ENCODE data around the gene SLC16A2.

DNA sequence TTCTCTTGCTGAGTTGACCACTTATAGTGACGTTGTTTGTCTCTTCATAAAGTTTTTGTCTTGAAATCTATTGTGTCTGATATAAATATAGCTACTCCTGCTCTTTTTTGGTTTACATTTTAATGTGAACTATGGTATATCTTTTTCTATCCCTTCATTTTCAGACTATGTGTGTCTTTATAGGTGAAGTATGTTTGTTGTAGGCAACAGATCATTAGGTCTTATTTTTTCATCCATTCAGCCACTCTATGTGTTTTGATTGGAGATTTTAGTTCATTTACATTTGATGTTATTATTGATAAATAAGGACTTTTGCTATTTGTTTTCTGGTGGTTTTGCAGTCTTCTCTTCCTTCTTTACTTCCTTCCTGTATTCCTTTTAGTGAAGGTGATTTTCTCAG lies 44.0 kb upstream of the SLC16A2 start:
- TF ChIP-seq EP300 (IDR thresholded peaks at IDR 0.05; ENCODE audit: borderline replicate concordance in 1 of 2, low read depth in 1 of 2, low read length in 1 of 2) (no peak), POLR2AphosphoS5 (IDR thresholded peaks at IDR 0.05; ENCODE audit: low read depth, low read length) (no peak), YY1 (IDR thresholded peaks at IDR 0.05; ENCODE audit: low read depth) (no peak), JUND (IDR thresholded peaks at IDR 0.05) (no peak), SMC3 (IDR thresholded peaks at IDR 0.05; ENCODE audit: low read depth, low read length) (no peak), TAF1 (IDR thresholded peaks at IDR 0.05; ENCODE audit: borderline replicate concordance, low read depth, low read length) (no peak), RAD21 (IDR thresholded peaks at IDR 0.05; ENCODE audit: low read length) (no peak), GATA2 (CRISPR knock-in tag; IDR thresholded peaks at IDR 0.05) (no peak), GABPA (IDR thresholded peaks at IDR 0.05; ENCODE audit: low read depth) (no peak), FOXJ3 (CRISPR knock-in tag; IDR thresholded peaks at IDR 0.05) (no peak)
- TF ChIP-seq, protein P1, sequence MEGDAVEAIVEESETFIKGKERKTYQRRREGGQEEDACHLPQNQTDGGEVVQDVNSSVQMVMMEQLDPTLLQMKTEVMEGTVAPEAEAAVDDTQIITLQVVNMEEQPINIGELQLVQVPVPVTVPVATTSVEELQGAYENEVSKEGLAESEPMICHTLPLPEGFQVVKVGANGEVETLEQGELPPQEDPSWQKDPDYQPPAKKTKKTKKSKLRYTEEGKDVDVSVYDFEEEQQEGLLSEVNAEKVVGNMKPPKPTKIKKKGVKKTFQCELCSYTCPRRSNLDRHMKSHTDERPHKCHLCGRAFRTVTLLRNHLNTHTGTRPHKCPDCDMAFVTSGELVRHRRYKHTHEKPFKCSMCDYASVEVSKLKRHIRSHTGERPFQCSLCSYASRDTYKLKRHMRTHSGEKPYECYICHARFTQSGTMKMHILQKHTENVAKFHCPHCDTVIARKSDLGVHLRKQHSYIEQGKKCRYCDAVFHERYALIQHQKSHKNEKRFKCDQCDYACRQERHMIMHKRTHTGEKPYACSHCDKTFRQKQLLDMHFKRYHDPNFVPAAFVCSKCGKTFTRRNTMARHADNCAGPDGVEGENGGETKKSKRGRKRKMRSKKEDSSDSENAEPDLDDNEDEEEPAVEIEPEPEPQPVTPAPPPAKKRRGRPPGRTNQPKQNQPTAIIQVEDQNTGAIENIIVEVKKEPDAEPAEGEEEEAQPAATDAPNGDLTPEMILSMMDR (IDR thresholded peaks at IDR 0.05): no peak
- TF ChIP-seq, protein P2, sequence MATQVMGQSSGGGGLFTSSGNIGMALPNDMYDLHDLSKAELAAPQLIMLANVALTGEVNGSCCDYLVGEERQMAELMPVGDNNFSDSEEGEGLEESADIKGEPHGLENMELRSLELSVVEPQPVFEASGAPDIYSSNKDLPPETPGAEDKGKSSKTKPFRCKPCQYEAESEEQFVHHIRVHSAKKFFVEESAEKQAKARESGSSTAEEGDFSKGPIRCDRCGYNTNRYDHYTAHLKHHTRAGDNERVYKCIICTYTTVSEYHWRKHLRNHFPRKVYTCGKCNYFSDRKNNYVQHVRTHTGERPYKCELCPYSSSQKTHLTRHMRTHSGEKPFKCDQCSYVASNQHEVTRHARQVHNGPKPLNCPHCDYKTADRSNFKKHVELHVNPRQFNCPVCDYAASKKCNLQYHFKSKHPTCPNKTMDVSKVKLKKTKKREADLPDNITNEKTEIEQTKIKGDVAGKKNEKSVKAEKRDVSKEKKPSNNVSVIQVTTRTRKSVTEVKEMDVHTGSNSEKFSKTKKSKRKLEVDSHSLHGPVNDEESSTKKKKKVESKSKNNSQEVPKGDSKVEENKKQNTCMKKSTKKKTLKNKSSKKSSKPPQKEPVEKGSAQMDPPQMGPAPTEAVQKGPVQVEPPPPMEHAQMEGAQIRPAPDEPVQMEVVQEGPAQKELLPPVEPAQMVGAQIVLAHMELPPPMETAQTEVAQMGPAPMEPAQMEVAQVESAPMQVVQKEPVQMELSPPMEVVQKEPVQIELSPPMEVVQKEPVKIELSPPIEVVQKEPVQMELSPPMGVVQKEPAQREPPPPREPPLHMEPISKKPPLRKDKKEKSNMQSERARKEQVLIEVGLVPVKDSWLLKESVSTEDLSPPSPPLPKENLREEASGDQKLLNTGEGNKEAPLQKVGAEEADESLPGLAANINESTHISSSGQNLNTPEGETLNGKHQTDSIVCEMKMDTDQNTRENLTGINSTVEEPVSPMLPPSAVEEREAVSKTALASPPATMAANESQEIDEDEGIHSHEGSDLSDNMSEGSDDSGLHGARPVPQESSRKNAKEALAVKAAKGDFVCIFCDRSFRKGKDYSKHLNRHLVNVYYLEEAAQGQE (IDR thresholded peaks at IDR 0.05; ENCODE audit: low read depth, low read length): no peak
- TF ChIP-seq, protein P3, sequence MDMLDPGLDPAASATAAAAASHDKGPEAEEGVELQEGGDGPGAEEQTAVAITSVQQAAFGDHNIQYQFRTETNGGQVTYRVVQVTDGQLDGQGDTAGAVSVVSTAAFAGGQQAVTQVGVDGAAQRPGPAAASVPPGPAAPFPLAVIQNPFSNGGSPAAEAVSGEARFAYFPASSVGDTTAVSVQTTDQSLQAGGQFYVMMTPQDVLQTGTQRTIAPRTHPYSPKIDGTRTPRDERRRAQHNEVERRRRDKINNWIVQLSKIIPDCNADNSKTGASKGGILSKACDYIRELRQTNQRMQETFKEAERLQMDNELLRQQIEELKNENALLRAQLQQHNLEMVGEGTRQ (IDR thresholded peaks at IDR 0.05; ENCODE audit: borderline replicate concordance, low read depth, low read length): no peak
- TF ChIP-seq, protein P4, sequence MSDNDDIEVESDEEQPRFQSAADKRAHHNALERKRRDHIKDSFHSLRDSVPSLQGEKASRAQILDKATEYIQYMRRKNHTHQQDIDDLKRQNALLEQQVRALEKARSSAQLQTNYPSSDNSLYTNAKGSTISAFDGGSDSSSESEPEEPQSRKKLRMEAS (IDR thresholded peaks at IDR 0.05; ENCODE audit: low read depth): no peak
